IPS-20b (cell line): ENCODE results near the gene TRMT2B.
"Not testable (repeated sequence)": the region's sequence is repeated elsewhere in the genome, so short reads cannot be mapped to it uniquely, and the experiment has no call there.

ENCODE experiments used
- H3K27ac ChIP-seq: one replicate; pipeline ENCODE4 v1.5.1; 2013; ENCODE audit warnings: low read length
- H3K27me3 ChIP-seq: 2 replicates; pipeline ENCODE4 v1.6.1; 2013; ENCODE audit warnings: mild to moderate bottlenecking, low read length, inconsistent platforms; ENCODE audit not compliant: insufficient read depth
- H3K36me3 ChIP-seq: 2 replicates; pipeline ENCODE4 v1.6.1; 2013; ENCODE audit warnings: low read depth, mild to moderate bottlenecking, inconsistent platforms, low read length, moderate library complexity; ENCODE audit not compliant: insufficient read depth
- H3K4me1 ChIP-seq: 2 replicates; pipeline ENCODE4 v1.6.1; 2013; ENCODE audit warnings: mild to moderate bottlenecking, control low read depth, inconsistent platforms, low read length, moderate library complexity; ENCODE audit not compliant: insufficient read depth
- H3K4me3 ChIP-seq: 2 replicates; pipeline ENCODE4 v1.5.1; 2013; ENCODE audit warnings: mild to moderate bottlenecking, low read length, inconsistent platforms
- H3K9ac ChIP-seq: 2 replicates; pipeline ENCODE4 v1.6.1; 2013; ENCODE audit warnings: low read depth, mild to moderate bottlenecking, inconsistent platforms, low read length, moderate library complexity
- H3K9me3 ChIP-seq: 2 replicates; pipeline ENCODE4 v1.6.1; 2013; ENCODE audit warnings: mild to moderate bottlenecking, low read depth, low read length, inconsistent platforms; ENCODE audit not compliant: insufficient read depth

TRMT2B gene

DNA sequence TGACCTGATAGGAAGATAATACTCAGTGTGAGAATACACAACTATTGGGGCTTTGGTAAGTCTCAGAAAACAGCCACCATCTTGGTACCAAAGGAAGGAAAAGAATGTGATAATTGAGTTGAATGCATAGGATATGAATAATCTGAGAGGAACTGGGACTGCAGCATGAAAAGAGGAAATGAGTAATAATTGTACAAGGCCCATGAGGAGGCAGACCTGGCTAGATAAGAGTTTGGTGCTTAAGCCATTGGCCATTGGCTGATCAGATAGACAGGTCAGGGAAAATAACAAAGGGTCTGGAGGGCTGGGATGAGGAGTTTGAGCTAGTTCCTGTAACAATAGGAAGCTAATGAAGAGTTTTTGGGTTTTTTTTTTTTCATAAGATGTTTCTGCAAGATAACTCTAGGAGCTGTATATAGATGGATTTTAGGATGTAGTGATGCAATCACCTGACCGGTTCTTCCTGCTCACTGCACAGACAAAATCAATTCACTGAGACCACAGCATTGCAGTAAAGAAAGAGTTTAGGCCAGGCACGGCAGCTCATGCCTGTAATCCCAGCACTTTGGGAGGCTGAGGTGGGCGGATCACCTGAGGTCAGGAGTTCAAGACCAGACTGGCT lies 5.3 kb upstream of the TRMT2B start:
- H3K4me3 ChIP-seq, result no peak overlapping the region
- H3K9me3 ChIP-seq, result no peaks in the 10 kb centered on the region
- no peaks in the 10 kb centered on the region for H3K4me1 ChIP-seq
- H3K9ac ChIP-seq, result no peak overlapping the region
- no peaks in the 10 kb centered on the region for H3K27me3 ChIP-seq
- H3K27ac ChIP-seq, result no peak overlapping the region
- H3K36me3 ChIP-seq, result no peaks in the 10 kb centered on the region

DNA sequence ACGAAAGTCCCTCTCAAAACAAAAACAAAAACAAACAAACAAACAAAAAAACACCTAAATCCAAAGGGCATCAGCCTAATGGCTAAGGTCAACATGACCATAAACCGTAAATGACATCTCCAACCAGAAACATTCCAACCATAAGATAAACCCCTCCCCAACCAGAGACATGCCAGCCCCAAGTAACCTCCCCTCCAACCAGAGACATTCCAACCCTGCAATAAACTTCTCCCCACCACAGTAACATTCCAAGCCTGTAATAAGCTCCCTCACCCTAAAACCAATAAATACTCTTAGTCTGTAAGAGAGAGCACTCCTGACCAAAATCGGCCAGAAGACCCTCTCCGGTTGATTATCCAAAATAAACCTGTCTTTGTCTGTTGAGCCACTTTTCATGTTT lies 4.6 kb upstream of the TRMT2B start:
- not testable (repeated sequence) for H3K9ac ChIP-seq, H3K4me1 ChIP-seq, H3K27ac ChIP-seq, H3K36me3 ChIP-seq, H3K4me3 ChIP-seq, H3K27me3 ChIP-seq, H3K9me3 ChIP-seq

DNA sequence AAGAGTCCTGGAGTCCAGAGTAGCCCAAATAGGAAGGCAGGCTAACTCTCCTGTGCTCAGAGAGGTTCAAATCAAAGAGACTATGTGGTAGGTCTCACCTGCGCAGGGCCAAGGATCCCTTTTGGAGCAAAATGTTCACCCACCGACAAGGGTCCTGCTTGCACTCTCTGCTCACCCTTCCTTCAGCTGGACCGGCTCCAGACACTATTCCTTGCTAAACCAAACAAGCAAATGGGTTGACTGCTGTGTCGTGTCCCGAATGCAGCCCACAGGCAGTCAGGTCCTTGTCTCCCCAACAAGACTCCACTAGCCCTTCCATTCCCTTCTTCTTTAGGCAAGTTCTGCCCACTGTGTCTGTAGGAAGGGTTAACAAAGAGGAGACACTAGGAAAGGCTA lies 760 bp downstream of the TRMT2B start:
- no peaks in the 10 kb centered on the region for H3K36me3 ChIP-seq
- no peaks in the 10 kb centered on the region for H3K4me1 ChIP-seq
- no peak overlapping the region for H3K27ac ChIP-seq
- peak overlapping the region; percentile 81 for H3K4me3 ChIP-seq
- no peaks in the 10 kb centered on the region for H3K9me3 ChIP-seq
- peak overlapping the region; percentile 82 for H3K9ac ChIP-seq
- H3K27me3 ChIP-seq, result no peaks in the 10 kb centered on the region

DNA sequence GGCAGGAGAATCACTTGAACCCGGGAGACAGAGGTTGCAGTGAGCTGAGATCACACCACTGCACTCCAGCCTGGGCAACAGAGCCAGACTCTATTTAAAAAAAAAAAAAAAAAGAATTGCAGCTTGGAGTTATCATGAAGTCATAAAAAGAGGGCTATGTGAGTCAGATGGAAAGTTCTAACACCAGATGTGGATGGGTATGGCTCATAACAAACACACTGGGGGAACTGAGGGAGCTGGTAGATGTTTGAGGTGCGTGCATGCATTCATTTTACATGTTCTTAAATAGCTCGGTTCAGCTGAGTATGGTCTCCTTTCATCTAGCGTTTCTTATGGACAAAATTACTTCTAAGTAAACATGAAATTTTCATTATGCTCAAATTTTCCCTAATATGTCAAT lies 11.7 kb downstream of the TRMT2B start:
- Histone ChIP-seq H3K27ac (no peak overlapping the region), H3K27me3 (no peaks in the 10 kb centered on the region), H3K9me3 (no peaks in the 10 kb centered on the region), H3K36me3 (peaks cover 31% of the 10 kb centered on the region), H3K4me1 (no peaks in the 10 kb centered on the region), H3K4me3 (no peak overlapping the region), H3K9ac (no peak overlapping the region)

DNA sequence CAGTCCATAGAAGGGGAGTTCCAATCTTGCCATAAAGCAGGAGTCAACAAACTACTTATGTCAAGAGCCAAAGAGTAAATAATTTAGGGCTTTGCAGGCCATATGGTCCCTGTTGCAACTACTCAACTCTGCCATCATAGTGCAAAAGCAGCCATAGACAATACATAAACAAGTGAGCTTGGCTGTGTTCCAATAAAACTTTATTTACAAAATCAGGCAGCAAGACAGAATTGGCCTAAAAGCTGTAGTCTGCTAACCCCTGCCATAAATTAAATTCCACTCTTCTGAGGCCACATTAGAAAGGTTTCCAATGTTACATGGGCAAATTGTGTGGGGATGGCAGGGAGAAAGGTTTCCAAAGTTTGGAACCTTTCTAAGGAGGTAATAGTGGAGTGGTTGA lies 14.7 kb downstream of the TRMT2B start:
- Histone ChIP-seq H3K36me3 (peaks cover 32% of the 10 kb centered on the region), H3K9me3 (no peaks in the 10 kb centered on the region), H3K27ac (no peak overlapping the region), H3K4me1 (no peaks in the 10 kb centered on the region), H3K4me3 (no peak overlapping the region), H3K27me3 (no peaks in the 10 kb centered on the region), H3K9ac (no peak overlapping the region)

DNA sequence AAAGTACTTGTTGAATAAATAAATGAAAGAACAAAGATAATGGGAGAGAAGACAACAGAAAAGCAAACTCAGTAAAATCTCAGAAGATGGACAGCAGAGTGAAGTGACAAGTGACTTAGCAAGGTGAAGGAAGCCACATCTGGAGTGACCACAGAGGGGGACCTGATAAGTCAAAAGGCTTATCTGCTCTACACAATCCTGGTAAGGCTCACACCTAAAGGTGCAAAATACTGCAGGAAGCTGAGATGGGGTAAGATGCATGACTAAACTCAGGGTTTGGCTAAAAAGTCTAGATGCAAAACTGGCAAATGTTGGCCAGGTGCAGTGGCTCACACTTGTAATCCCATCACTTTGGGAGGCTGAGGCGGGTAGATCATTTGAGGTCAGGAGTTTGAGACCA lies 22.2 kb downstream of the TRMT2B start:
- Histone ChIP-seq H3K4me3 (no peak overlapping the region), H3K27me3 (no peaks in the 10 kb centered on the region), H3K4me1 (no peaks in the 10 kb centered on the region), H3K9ac (no peak overlapping the region), H3K9me3 (no peaks in the 10 kb centered on the region), H3K36me3 (peaks cover 7% of the 10 kb centered on the region), H3K27ac (no peak overlapping the region)

DNA sequence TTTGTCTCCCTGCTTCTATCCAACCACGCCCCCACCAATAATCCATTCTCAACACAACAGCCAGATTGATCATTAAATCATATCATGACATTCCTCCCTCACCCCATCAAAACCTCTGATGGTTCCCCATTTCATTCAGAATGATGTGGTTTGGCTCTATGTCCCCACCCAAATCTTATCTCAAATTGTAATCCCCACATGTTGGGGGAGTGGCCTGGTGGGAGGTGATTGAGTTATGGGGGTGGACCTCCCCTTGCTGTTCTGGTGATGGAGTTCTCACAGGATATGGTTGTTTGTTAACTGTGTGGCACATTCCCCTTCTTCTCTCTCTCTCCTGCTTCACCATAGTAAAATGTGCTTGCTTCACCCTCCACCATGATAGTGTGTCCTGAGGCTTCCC lies 23.3 kb downstream of the TRMT2B start:
- no peaks in the 10 kb centered on the region for H3K4me1 ChIP-seq
- no peaks in the 10 kb centered on the region for H3K9me3 ChIP-seq
- H3K4me3 ChIP-seq, result no peak overlapping the region
- H3K27ac ChIP-seq, result no peak overlapping the region
- H3K27me3 ChIP-seq, result no peaks in the 10 kb centered on the region
- no peak overlapping the region for H3K9ac ChIP-seq
- H3K36me3 ChIP-seq, result peaks cover 7% of the 10 kb centered on the region

DNA sequence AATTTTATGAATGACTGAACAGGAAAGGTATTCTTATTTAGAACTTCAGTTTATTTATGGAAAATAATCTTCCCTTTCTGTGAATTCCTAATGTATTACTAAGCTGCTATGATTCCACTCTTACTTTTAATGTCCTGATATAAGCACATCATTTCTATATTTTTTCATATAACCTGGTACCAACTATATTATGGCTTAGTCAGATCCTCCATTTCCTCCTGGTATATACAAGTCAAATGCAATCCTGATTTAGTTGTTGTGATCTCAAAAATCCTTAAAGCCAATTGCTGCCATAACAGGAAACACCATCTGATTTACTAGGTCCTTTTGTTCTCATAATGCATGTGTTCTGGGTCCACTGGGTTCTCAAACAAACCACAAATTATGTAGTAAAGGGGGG lies 26.8 kb downstream of the TRMT2B start:
- Histone ChIP-seq H3K36me3 (peaks cover 19% of the 10 kb centered on the region), H3K27ac (no peak overlapping the region), H3K4me3 (no peak overlapping the region), H3K9me3 (no peaks in the 10 kb centered on the region), H3K27me3 (no peaks in the 10 kb centered on the region), H3K9ac (no peak overlapping the region), H3K4me1 (no peaks in the 10 kb centered on the region)

DNA sequence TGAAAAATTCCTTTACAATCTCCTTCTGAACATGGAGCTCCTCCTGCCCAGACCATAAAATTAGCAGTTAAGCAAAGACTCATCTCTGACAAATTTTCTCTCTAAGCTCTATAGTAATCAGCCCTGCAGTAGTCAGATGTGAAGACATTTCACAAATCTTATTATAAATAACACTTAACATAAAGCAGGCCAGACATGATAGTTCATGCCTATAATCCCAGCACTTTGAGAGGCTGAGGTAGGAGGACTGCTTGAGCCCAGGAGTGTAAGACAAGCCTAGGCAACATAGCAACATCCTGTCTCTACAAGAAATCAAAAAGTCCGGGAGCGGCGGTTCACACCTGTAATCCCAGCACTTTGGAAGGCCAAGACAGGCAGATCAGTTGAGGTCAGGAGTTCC lies 29.9 kb downstream of the TRMT2B start:
- Histone ChIP-seq H3K27ac (no peak overlapping the region), H3K4me3 (no peak overlapping the region), H3K36me3 (peaks cover 22% of the 10 kb centered on the region), H3K9me3 (no peaks in the 10 kb centered on the region), H3K27me3 (no peaks in the 10 kb centered on the region), H3K4me1 (no peaks in the 10 kb centered on the region), H3K9ac (no peak overlapping the region)

DNA sequence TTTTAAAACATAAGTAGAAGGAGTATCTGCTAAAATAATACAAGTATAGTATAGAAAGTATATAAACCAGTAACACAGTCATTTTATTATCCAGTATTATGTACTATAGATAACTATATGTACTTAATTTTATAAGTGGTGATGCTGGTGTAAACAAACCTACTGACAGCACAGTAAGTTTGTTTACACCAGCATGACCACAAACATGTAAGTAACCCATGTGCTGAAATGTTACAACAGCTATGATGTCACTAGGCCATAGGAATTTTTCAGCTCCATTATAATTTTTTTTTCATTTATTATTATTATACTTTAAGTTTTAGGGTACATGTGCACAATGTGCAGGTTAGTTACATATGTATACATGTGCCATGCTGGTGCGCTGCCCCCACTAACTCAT lies 39.9 kb downstream of the TRMT2B start:
- H3K9me3 ChIP-seq, H3K27me3 ChIP-seq, H3K27ac ChIP-seq, H3K9ac ChIP-seq, H3K4me3 ChIP-seq, H3K4me1 ChIP-seq: not testable (repeated sequence)
- peaks cover 16% of the 10 kb centered on the region for H3K36me3 ChIP-seq

DNA sequence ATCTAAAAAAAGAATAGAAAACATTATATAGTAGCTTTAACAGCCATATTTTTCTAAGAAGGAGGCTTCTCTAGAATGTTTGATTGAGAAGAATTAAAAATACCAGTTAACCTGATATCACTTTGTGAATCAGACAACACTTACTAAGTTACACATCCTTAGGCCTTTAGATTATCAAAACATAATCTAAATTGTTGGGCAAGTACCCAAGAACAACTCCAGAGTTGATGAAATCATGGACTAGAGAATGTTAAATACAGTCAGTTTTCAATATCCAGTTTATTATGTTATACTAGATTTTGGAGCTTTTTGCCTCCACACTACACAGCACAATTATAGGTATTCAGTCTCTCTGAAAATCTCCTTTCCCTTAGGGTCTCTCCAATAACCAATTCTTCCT lies 42.8 kb downstream of the TRMT2B start:
- Histone ChIP-seq H3K4me1 (no peaks in the 10 kb centered on the region), H3K9ac (no peak overlapping the region), H3K4me3 (no peak overlapping the region), H3K9me3 (no peaks in the 10 kb centered on the region), H3K27ac (no peak overlapping the region), H3K36me3 (peaks cover 16% of the 10 kb centered on the region), H3K27me3 (no peaks in the 10 kb centered on the region)

DNA sequence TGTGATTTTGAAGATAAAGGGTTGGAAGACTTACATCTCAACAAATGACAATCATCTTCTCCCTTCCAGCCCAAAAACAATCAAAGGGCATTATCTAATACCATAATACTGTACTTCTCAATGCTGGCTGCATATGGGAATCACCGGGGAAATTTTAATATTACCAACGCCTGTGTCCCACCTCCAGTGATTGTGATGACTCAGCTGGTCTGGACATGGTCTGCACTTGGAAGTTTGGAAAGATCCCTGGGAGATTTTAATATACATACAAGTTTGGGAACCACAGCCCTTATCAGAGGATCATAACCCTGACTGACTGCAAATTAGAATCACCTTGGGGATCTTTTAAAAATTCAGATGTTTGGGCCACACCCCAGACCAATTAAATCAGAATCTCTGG lies 52.5 kb downstream of the TRMT2B start:
- Histone ChIP-seq H3K9me3 (no peaks in the 10 kb centered on the region), H3K9ac (no peak overlapping the region), H3K4me3 (no peak overlapping the region), H3K4me1 (no peaks in the 10 kb centered on the region), H3K27me3 (no peaks in the 10 kb centered on the region), H3K36me3 (no peaks in the 10 kb centered on the region), H3K27ac (no peak overlapping the region)

DNA sequence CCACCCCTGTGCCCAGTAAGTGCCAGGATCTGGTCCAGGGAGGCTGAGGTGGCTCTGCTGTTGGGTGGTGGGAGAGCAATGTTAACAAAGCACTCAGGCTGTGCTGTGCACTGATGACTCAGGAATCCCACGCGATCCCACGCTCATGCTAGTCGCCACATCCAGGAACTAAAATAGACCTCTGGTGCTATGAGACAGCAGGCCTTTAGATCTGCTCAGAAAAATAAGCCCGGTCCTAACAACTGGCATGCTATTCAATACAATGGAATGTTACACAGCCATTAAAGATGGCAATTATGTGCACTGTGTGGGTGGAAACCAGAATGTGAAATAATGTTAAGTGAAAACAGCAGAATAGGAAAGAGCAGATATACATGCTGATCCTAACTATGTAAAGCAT lies 56.4 kb downstream of the TRMT2B start:
- Histone ChIP-seq H3K27ac (no peak overlapping the region), H3K27me3 (no peaks in the 10 kb centered on the region), H3K4me3 (no peak overlapping the region), H3K9me3 (no peaks in the 10 kb centered on the region), H3K9ac (no peak overlapping the region), H3K36me3 (no peaks in the 10 kb centered on the region), H3K4me1 (no peaks in the 10 kb centered on the region)
